ENCODE results near the gene ATG101.

DNA sequence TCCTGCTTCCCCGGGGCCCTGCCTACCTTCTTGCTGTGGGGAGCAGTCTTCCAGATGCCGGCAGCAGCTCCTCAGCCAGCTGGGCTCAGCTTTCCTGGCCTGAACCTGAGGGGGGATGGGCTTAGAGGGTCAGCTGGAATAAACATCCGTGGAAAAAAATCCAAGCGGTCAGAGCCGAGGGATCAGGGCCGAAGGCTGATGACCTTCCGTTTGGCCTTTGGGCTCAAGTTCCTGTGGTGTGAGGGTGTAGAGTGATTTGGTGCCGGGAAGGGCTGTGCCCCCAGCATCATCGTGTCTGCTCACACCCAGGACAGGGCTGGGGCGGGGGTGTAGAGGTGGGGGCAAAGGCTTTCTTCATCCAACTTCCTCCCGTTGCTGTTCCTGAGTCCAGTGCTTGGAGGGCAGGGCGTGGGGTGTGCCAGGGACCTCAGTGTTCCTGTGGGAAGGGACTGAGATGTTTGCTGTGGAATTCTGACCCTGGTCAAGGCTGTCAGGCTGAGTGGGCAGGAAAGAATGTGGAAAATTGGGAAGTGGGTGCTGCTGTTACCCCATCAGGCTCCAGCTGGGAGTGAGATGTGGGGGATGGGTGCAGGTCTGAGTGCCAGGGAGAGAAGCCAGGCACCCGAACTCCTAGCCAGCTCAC, 12.4 kb downstream of the ATG101 start:
- TF ChIP-seq POLR2A (IDR thresholded peaks at IDR 0.05) = no peak
- TF ChIP-seq, protein P1, sequence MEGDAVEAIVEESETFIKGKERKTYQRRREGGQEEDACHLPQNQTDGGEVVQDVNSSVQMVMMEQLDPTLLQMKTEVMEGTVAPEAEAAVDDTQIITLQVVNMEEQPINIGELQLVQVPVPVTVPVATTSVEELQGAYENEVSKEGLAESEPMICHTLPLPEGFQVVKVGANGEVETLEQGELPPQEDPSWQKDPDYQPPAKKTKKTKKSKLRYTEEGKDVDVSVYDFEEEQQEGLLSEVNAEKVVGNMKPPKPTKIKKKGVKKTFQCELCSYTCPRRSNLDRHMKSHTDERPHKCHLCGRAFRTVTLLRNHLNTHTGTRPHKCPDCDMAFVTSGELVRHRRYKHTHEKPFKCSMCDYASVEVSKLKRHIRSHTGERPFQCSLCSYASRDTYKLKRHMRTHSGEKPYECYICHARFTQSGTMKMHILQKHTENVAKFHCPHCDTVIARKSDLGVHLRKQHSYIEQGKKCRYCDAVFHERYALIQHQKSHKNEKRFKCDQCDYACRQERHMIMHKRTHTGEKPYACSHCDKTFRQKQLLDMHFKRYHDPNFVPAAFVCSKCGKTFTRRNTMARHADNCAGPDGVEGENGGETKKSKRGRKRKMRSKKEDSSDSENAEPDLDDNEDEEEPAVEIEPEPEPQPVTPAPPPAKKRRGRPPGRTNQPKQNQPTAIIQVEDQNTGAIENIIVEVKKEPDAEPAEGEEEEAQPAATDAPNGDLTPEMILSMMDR (IDR thresholded peaks at IDR 0.05) = no peak
